Neural cell (in vitro differentiated cells): ENCODE measurements around the gene MAP3K7.

Experiments used
- CTCF ChIP-seq: fragments of 450-650 bp; IDR thresholded peaks from 2 replicates; pipeline ENCODE4 v1.5.1; 2014; ENCODE audit warnings: antibody characterized with exemption, mild to moderate bottlenecking, moderate library complexity; ENCODE audit not compliant: poor library complexity, severe bottlenecking
- EZH2 ChIP-seq: fragments of 200-600, 300-800 bp; shearing (Covaris generic), sonication (generic); IDR thresholded peaks from 2 replicates; pipeline ENCODE4 v1.6.1; 2014; ENCODE audit warnings: antibody characterized with exemption, low read length, borderline replicate concordance, mild to moderate bottlenecking; ENCODE audit not compliant: insufficient read depth, poor library complexity, severe bottlenecking
- RAD21 ChIP-seq: fragments of 450-650 bp; conservative IDR thresholded peaks from 2 replicates; pipeline ENCODE4 v1.6.1; 2014; ENCODE audit warnings: antibody characterized with exemption, mild to moderate bottlenecking, moderate library complexity
- REST ChIP-seq: IDR thresholded peaks from 2 replicates; pipeline ENCODE4 v1.6.1; 2012; ENCODE audit warnings: borderline replicate concordance
- SMC3 ChIP-seq: fragments of 450-650 bp; conservative IDR thresholded peaks from 2 replicates; pipeline ENCODE4 v1.6.1; 2014; ENCODE audit warnings: antibody characterized with exemption, mild to moderate bottlenecking, moderate library complexity; ENCODE audit not compliant: poor library complexity

- TF ChIP-seq CTCF = no peak
- TF ChIP-seq SMC3 = no peak
- no peak for TF ChIP-seq RAD21
- TF ChIP-seq EZH2 = no peak
- no peak for TF ChIP-seq REST
Observed at GRCh38 chr6:90595854-90596253, 9.0 kb upstream of the MAP3K7 start.
